Fibroblast of pulmonary artery (primary cell): ENCODE results near the gene ZC3H12C.

ENCODE experiments used
- DNase-seq: peaks from one replicate; pipeline ENCODE4 v3.0.0-alpha.2; 2010; ENCODE audit warnings: low read depth
- H3K4me3 ChIP-seq: replicated peaks from 2 replicates; pipeline ENCODE4 v1.5.1; 2011; ENCODE audit warnings: low read depth, mild to moderate bottlenecking, control low read depth, low read length, moderate library complexity
- CTCF ChIP-seq: IDR thresholded peaks from 2 replicates; pipeline ENCODE4 v1.5.1; 2011; ENCODE audit warnings: mild to moderate bottlenecking, control low read depth, low read length, inconsistent platforms; ENCODE audit errors: missing control alignments

Gene ZC3H12C

GRCh38 chr11:110217936-110218335, 124.7 kb downstream of the ZC3H12C start:
- DNase-seq: no peak
- TF ChIP-seq CTCF: no peak
- no peak overlapping the region for H3K4me3 ChIP-seq

- no peak for TF ChIP-seq CTCF
- H3K4me3 ChIP-seq: no peak overlapping the region
- peak; percentile 47 for DNase-seq
Observed at GRCh38 chr11:110219006-110219785, 126.0 kb downstream of the ZC3H12C start.
